Stimulated activated CD8-positive, alpha-beta memory T cell treated with anti-CD3 and anti-CD28 coated beads, Interleukin-12 subunit alpha, Interleukin-12 subunit beta, amount 100 ng/mL, for 1 hour (primary cell): Measurements from ENCODE around the gene POM121L2.
"Not testable (repeated sequence)": the region's sequence is repeated elsewhere in the genome, so short reads cannot be mapped to it uniquely, and the experiment has no call there.

Experiments used
- DNase-seq: peaks from one replicate; pipeline ENCODE4 v3.0.0-alpha.2; 2020; ENCODE audit warnings: low read depth

Gene POM121L2

DNA sequence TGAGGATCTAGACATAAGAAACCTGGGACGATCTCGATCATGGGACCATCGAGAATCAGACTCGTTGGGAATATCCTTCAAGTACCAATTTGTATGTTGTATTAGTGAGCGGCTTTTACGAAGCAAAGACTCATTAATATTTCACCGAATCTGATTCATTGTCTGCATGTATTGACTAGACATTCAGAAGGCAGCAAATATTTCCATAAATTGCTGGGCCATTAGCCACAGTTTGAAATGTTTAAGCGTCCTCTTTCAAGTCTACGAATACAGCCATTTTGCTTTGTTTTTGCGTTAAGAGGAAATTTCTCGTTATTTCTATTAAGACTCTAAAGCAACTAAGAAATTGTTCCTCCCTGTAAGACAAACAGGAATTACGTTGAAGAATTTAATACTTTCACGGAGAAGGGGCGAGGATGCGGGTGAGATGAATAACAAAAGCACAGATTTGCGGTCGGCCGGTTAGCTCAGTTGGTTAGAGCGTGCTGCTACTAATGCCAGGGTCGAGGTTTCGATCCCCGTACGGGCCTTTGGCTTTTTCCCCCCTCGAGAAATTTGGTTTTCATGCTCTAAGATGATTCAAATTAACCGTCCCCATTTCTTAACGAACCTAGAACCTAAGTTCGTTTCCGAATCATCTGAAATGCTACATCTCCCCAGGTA is 18.5 kb downstream of the POM121L2 start:
- no peak for DNase-seq

DNA sequence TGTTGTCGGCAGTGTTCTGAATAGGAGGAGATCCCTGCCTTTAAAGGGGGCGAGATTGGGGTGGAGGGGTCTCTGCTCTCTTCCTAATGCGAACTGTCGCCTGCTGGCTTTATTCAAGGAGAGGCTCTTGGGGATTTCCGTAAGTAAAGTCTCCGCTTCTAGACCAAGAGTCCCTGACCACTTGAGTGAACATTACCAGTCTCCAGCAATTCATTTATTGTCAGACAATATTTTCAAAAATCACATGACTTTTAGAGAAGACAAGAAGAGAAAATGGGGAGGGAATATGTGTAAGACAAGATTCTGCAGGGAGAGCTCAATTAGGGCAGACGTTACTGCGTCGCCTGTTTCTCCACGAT is 21.2 kb downstream of the POM121L2 start:
- DNase-seq = no peak

DNA sequence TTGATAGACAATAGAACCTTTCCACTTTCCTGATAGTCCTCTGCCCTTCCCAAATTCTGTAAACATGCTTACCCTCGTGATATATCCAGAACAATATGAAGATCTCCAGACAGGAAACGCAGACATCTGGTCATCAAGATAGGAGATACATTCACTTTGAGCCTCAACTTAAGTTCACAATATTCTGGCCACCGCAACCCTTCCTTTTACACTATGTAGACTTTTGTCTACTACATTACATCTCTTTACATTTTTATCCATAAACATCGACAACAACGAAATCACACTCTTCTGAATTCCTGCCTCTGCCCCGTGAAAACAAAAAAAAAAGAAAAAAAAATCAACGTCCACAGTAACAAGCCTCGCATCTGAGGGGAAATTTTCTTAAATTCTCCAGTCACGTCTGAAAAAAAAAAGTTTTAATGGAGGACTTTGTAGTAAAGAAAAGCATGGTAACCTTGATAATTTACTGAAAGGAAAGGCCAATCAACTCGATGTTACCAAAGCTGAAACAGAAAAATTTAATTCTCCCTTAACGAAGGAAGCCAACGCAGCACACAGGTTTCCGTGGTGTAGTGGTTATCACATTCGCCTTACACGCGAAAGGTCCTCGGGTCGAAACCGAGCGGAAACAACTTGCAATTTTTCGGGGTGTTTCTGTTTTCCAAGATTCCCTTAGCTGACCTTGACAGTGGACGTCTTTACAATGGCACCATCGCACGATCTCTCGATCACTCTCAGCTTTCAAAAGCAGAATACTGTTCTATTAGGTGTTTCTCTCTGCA is 21.8 kb downstream of the POM121L2 start:
- DNase-seq = no peak

DNA sequence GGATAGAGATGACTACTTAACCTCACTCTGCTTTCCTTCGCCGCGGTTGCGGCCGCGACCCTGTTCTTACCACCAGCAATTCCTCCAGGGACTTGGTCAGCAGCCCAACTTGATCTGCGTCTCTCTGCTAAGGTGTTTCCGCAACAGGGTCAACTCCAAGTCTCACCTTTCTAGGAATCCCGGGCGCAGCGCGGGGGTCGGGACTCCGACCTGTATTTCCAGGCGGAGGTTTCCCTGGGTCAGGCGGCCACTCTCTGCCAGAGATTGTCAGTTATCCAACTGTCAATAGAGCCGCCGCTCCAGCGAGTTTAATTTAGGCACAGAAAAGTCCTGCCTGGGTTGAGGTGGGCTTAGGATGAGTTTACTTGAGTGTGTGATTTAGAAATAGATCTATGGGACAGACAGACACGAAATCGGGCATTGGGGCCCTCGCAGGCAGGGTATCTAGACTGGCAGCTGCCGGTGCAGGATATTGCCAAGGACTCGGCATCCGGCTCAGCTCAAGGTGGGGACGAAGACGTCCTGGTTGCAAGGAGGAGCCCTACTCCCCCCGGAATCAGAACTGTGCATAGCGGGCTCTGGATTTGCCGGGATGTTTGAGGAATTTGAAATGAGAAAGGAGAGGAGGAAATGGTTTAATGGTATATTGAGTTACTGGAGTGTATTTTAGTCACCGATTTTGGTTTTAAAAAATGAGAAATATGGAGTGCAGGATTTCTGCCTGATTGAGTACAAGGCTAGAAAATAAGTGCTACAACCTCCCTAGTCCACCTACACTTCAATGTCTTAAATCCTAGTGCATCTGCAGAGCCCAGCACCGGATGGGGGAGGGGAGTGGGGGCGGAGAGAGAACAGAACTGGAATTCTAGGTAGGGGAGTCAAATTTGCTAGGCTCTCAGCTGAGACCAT is 23.7 kb downstream of the POM121L2 start:
- DNase-seq = no peak

DNA sequence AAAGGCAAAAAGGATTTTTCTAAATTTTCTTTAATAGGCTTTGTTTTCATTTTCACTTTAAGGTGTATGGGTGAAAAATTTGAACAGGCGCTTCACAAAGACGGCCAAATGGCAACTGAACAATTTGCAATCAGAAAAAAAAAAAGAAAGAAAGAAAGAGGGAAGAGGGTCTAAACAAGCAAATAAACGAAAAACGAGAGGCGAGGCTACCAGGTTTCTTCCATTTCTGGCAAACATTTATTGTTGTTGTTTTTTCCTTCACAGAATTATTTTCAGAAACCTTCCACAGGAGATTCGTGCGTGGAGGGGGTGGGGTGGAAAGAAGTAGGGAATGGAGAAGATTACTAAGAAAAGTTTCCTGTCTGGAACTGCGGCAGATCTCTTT is 24.3 kb downstream of the POM121L2 start:
- DNase-seq = no peak

DNA sequence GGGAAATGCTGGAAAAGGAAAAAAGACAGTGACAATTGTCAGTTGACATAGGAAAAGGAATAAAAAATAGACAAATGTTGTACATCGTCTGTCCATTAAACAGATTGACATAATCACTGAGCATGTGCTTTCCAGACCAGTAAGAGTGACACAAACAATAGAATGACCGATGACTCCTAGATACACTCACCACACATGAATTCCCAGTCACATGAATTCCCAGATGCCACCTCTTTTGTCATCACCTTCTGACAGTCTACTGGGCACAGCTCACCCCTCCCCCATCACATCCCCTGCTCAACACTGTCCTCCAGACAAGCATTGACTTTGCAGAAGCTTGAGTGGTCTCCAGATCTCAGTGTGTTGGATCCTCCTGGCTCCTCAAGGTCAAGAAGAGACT is 25.9 kb downstream of the POM121L2 start:
- DNase-seq = no peak

DNA sequence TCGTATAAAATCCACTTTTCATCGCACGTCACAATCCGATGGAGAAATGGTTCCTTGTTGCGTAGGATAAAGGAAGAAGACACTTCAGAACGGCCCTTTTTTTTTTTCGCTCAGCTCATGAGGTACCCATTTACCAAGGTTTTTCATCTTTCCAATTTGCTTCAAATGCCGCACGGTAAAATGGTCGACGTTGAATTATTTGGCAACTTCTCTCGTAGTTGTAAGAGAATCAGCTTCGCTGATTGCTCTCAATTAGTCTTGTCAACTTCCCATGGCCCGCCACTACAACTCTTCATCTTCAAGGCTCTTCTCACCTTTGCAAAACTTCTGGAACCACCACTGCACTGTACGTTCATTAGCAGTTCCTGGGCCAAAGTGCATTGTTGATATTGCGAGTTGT is 28.8 kb downstream of the POM121L2 start:
- no peak for DNase-seq

DNA sequence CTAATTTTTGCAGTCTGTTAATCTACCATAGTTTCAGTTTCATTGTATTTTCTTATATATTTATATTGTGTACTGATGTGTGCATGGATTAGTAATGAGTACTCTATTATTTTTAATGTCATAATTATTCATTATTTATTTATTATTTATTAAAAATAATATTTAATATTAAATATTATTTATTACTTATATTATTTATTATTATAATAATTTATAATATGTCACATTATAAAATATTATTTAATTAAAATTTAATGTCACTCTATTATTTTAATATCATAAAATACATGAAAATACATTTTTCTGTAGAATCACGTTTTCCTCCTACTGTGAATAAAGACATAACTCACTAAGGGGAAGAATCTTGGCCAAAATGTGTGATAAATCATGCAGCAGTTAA is 30.5 kb downstream of the POM121L2 start:
- DNase-seq = no peak

DNA sequence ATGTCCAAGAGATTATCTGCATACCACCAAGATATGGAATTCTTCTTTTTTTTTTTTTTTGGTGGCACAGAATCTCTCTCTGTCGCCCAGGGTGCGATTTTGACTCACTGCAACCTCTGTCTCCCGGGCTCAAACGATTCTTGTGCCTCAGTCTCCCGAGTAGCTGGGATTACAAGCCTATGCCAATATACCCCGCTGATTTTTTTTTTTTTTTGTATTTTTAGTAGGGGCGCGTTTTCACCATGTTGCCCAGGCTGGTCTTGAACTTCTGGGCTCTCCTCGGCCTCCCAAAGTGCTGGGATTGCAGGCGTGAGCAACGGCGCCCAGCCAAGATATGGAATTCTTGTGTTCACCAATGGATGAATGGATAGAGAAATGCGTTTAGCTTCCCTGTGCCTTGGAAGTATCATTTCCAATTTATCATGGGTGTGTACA is 31.0 kb downstream of the POM121L2 start:
- no peak for DNase-seq

DNA sequence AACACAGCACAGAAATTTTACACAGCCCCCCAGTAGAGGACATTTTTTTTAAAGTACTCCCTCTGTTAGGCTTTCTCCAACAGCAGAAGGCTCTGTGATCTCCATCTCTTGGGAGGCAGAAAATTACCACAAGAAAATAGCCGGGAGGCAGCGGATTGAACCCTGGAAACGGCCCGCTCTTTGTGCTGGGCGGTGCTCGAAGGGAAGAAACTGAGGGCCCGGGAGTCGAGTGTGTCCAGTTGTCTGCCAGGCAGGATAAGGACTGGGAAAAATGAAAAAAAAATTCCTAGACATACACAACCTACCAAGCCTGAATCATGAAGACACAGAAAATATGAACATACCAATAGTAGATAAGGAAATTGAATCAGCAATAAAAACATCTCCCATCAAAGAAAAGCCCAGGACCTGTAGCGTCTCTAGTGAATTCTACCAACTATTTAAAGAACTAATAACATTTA is 31.5 kb downstream of the POM121L2 start:
- DNase-seq = no peak

DNA sequence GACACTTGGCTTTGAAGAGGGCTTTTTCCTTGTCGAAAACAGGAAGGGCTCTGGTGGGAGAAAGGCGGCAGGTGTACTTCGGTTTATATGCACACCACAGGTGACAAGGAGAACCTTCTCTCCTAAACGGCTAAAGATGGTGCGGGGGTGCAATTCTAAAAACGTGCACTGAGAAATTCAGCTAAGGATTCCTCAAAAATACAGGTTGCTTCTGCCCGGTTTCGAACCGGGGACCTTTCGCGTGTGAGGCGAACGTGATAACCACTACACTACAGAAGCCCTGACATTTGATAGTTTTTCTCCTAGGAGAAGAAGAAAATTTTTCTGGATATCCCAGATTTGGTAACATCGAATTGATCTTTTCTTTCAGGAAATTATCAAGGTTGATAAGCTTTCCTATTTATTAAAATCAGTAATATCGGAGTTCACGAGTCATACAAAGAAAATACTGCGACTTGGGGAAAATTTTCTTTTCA is 32.0 kb downstream of the POM121L2 start:
- DNase-seq = no peak

DNA sequence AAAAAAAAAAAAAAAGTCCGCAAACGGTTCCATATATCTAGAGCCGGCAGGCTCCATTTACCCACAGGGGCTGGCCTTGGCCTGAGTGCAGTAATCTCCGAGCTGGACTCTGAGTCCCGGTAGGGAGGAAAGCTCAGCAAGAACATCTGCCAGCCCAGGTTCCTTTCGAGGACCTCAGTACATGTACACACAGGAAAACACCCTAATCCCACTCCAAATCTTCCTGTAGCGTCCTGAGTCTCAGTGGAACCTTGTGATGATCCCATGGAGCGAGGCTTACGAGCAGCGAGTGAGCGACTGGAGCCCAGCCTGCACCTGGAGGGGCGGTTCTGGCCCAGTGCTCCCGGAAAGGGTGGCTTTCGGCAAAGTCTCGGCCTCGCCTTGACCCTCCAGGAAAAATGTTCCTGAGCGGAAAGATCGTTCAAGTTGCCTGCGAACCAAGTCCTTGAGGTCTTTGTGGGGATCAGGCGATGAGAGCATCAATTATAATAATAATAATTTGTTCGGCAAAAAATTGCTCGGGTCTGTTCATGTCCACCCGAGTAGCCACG is 32.5 kb downstream of the POM121L2 start:
- no peak for DNase-seq

DNA sequence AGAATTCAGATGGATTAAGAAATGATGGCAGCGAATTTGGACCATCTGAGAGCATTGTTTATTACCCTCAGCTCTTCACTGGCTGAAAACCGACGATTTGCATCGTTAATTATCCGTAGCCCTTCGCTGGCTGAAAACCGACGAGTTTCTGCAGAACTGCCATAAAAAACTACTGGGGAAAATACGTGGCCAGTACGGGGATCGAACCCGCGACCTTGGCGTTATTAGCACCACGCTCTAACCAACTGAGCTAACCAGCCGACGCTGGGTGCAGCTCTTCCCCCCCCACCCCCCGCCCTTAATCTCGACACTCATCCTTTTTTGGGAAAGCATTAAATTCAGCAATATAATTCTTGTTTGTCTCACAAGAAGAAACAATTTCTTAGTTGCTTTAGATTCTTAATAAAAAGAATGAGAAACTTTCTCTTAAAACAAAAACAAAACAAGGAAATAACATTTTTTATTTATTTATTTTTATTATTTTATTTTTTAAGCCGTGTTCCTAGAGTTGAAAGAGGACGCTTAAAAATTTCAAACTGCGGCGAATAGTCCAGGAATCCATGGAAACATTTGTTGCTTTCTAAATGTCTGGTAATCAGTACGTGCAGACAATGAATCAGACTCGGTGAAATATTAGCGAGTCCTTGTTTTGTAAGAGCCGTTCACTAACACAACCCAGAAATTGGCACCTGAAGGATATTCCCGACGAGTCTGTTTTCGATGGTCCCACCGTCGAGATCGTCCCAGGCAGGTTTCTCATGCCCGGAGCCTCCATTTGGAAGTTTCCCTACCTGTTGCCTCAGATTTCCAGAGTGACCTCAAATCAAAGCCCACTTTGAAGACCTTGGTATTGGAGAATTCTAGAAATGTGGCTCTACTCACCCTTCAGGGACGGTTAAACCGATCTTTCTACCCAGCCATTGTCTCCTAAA is 36.8 kb downstream of the POM121L2 start:
- no peak for DNase-seq

DNA sequence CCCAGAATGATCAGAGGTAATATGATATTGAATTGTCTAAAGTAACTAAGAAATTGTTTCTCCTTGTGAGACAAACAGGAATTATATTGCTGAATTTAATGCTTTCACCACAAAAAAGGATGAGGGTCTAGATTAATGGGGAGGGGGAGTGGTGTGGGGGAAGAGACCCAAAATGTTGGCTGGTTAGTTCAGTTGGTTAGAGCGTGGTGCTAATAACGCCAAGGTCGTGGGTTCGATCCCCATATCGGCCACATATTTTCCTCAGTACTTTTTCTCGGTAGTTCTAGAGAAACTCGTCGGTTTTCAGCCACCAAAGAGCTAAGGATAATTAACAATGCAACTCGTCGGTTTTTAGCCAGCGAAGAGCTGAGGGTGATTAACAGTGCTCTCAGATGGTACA is 38.3 kb downstream of the POM121L2 start:
- no peak for DNase-seq

DNA sequence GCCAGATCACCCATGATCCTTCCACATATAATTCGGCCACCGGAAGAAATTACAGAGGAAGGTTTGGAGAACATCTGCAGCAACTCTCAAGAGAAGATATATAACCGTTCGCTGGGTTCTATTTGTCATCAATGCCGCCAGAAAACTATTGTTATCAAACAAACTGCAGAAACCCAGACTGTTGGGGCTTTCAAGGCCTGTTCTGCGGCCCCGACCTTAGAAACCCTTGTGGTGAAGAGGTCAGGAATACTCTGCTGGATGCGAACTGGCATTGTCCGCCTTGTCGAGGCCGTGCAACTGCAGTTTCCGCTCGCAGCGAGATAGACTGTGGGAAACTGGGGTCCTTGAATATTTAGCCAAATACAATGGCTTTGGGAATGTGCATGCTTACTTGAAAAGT is 43.3 kb downstream of the POM121L2 start:
- no peak for DNase-seq

DNA sequence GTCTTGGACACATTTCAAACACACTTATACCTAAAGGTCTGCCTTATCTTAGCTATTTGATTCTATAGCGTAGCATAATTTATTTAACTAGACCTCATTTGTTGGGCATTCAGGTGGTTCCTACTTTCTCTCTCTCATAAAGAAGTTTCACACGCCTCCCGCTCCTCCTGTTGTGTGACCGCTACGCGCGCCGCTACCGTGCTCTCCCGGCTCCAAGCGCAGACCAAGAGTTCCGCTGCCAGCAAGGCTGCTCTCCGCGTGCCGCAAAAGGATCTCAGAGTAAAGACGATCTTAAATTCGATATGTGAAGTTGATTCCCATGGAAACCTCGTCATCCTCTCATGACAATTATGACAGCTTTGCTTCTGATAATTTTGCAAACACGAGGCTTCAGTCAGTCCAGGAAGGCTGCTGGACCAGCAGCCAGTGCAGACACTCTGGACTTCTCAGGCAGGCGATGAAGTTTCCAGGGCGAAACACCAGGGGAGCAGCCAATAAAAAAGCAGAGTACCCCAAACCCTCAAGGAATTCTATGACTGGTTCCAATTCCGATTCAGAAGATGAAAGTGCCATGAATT is 44.1 kb downstream of the POM121L2 start:
- DNase-seq = no peak

DNA sequence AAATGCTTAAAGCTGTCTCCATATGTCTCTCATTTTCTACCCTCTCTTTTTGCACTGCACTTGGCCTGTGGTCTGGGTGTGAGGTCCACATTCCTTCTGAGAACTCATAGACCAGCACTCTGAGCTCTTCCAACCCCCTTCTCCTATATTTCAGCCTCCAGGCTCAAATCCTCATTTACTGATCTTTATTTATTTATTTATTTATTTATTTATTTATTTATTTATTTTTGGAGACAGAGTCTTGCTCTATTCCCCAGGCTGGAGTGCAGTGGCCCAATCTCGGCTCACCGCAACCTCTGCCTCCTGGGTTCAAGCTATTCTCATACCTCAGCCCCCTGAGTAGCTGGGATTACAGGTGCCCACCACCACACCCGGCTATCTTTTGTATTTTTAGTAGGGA is 45.1 kb downstream of the POM121L2 start:
- not testable (repeated sequence) for DNase-seq

DNA sequence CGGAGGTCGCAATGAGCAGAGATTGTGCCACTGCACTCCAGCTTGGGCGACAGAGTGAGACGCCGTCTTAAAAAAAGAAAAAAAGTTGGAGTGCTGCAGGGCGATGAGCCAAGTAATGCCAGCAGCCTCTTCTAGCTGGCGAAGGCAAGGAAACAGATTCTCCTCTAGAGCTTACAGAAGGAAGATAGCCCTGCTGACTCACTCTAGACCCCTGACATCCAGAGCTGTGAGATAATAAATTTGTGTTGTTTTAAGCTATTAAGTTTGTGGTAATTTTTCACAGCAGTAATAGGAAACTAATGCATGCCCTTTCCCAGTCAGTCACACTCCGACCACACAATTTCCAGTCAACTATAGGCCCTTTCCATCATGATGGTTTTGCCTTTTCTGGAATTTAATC is 48.2 kb downstream of the POM121L2 start:
- DNase-seq = no peak

DNA sequence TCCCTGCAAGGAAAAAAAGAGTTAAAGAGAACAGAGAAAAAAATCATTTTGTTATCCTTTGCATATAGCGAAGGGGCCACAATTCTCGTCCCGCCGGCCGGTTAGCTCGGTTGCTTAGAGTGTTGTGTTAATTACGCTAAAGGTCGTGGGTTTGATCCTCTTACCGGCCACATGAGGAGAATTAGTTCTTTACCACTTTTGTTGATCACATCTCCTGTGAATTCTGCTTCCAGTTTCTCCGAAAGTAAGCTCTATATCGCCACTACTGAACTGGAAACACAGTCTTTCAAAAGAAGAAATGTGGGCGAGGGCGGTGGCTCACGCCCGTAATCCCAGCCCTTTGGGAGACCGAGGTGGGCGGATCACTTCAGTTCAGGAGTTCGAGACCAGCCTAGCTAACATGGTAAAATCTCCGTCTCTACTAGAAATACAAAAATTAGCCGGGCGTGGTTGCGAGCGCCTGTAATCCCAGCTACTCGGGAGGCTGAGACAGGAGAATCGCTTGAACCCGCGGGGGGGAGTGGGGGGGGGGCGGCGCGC is 51.2 kb downstream of the POM121L2 start:
- DNase-seq = no peak

DNA sequence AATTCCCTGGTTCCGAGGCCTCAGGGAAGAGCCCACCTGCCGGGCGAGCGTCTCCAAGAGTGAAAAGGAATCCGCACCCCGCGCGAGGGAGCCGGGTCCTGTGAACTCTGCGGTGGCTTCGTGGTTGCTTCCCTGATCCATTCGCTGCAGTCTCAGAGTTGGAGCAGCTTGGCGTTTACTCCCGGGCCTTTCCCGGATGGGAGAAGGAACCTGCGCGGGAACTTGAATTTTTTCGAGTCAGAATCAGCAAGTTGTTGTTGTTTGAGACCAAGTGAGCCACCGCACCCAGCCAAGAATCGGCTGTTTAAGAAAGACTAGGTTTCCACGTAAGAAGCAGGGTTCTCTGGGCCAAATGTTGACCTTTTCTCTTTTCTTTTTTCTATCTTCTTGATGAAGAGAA is 51.7 kb downstream of the POM121L2 start:
- DNase-seq = no peak
